Measurements from ENCODE around the gene CMSS1.

DNA sequence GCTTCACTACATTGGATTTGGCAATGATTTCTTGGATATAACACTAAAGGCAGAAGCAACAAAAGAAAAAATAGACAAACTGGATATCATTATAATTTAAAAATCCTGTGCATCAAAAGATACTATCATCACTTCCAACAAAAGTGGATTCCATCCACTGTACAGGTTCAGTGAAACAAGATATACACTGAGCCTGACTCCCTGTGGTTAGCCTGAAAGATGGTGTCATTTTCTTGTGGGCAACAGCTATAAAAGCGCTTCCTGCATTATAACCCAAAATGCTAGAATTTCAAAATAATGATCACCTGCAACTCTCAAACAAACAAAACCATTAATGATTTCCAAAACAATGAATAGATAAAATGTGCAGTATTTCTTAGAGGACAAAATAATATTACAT is 403.5 kb downstream of the CMSS1 start:
- TF ChIP-seq EP300 (IDR thresholded peaks at IDR 0.05): no peak
- TF ChIP-seq CTCF (IDR thresholded peaks at IDR 0.05): no peak
- no peak for TF ChIP-seq POLR2AphosphoS5 (IDR thresholded peaks at IDR 0.05)

Data from esophagus muscularis mucosa (tissue), 4 donors.